ENCODE results near the gene LDLRAD2. TPM values are rescaled to one million over a fixed set of nuclear protein-coding genes. Genes with fewer than 3 reads are reported as not detected.

Gene LDLRAD2
- total and polyA plus RNA-seq, 2 of the 8 experiments (the other 6 are each of a cell fraction or from before 2014, with no cell fraction given): 0.48 to 0.74 TPM

DNA sequence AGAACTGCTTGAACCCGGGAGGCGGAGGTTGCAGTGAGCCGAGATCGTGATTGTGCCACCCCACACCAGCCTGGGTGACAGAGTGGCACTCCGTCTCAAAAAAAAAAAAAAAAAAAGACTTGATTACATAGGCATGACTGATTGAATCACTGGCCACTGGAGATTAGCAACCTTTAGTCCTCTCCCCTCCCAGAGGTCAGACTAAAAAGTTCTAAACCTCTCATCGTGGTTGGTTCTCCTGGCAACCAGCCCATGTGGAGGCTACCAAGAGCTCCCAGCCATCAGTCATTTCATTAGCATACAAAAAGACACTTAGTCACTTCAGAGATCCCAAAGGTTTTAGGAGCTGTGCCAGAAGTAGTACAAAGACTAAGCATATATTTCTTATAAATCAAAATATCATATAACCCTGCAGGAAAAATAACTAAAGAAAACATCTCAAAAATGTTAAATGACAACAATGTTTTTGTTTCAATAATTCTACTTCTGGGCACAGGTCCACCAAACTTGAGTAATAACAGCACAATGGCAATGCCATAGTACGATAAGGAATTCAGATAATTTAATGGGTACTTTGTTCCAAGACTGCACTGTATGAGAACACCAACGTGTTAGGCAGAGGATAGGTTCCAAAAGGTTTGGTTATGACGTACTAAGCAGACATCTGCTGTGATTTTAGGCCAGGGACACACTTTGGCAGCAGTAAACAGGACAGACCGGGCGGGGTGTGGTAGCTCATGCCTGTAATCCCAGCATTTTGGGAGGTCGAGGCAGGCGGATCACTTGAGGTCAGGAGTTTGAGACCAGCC, 47.2 kb upstream of the LDLRAD2 start (continued):
- TF ChIP-seq TAF1 (IDR thresholded peaks at IDR 0.05; ENCODE audit: low read depth, low read length) (no peak), CREB1 (IDR thresholded peaks at IDR 0.05) (no peak), KDM1A (IDR thresholded peaks at IDR 0.05; ENCODE audit: borderline replicate concordance, low read length) (no peak), JUN (IDR thresholded peaks at IDR 0.05; ENCODE audit: low read depth, low read length) (no peak), SAP30 (IDR thresholded peaks at IDR 0.05; ENCODE audit: insufficient read depth, insufficient replicate concordance, low read length) (no peak), NANOG (IDR thresholded peaks at IDR 0.05; ENCODE audit: insufficient read depth, low read depth, low read length, poor library complexity, severe bottlenecking) (no peak)

Data from H1 (cell line).